Stimulated activated naive B cell treated with anti-CD40 and anti-IgM and Interleukin-4, amounts not matched to agents 10 μg/mL and 1 μg/mL and 100 μg/mL, for 72 hours (primary cell): ENCODE results near the gene CDC7.

Source experiments
- ATAC-seq, 2 donors: fragments of 150-1000 bp; cut with Tn5 transposase; replicated peaks; 2 replicates each; pipeline ENCODE4 v1.10.0; 2021; ENCODE audit warnings: moderate library complexity in 1 of 2
- DNase-seq: peaks from one replicate; pipeline ENCODE4 v3.0.0; 2021
- H3K27ac Mint-ChIP-seq: one replicate; pipeline ENCODE4 v1.8.0; 2022; ENCODE audit warnings: mild to moderate bottlenecking, mixed read lengths
- H3K27me3 Mint-ChIP-seq, 2 donors: one replicate each; pipeline ENCODE4 v1.8.0; 2022; ENCODE audit warnings: mixed read lengths in 2 of 2
- H3K36me3 Mint-ChIP-seq, 2 donors: one replicate each; pipeline ENCODE4 v1.8.0; 2022; ENCODE audit warnings: mixed read lengths in 2 of 2, mild to moderate bottlenecking in 1 of 2
- H3K4me1 Mint-ChIP-seq, 2 donors: one replicate each; pipeline ENCODE4 v1.8.0; 2022; ENCODE audit warnings: mixed read lengths in 2 of 2, mild to moderate bottlenecking in 1 of 2
- H3K4me3 Mint-ChIP-seq, 2 donors: one replicate each; pipeline ENCODE4 v1.8.0; 2022; ENCODE audit warnings: mild to moderate bottlenecking in 2 of 2, mixed read lengths in 2 of 2, moderate library complexity in 1 of 2
- H3K9me3 Mint-ChIP-seq, 2 donors: one replicate each; pipeline ENCODE4 v1.8.0; 2022; ENCODE audit warnings: mixed read lengths in 2 of 2, mild to moderate bottlenecking in 1 of 2

The CDC7 gene

GRCh38 chr1:91523482-91523881, 22.8 kb downstream of the CDC7 start:
- no peaks in the 10 kb centered on the region for H3K27me3 Mint-ChIP-seq
- peaks cover 3 to 4% of the 10 kb centered on the region in 2 donors for H3K36me3 Mint-ChIP-seq
- peak; percentile 50 to 55 for ATAC-seq
- H3K4me3 Mint-ChIP-seq, result no peak overlapping the region
- H3K4me1 Mint-ChIP-seq, result peaks cover 0 to 3% of the 10 kb centered on the region in 2 donors
- no peak for DNase-seq
- H3K9me3 Mint-ChIP-seq, result no peaks in the 10 kb centered on the region
- H3K27ac Mint-ChIP-seq, result no peak overlapping the region

- no peak for ATAC-seq
- no peak overlapping the region for H3K27ac Mint-ChIP-seq
- no peak overlapping the region for H3K4me3 Mint-ChIP-seq
- DNase-seq, result no peak
- no peaks in the 10 kb centered on the region for H3K27me3 Mint-ChIP-seq
- H3K36me3 Mint-ChIP-seq, result peaks cover 3 to 6% of the 10 kb centered on the region in 2 donors
- no peaks in the 10 kb centered on the region for H3K9me3 Mint-ChIP-seq
- peaks cover 0 to 5% of the 10 kb centered on the region in 2 donors for H3K4me1 Mint-ChIP-seq
Observed at GRCh38 chr1:91526496-91526895, 25.8 kb downstream of the CDC7 start.

GRCh38 chr1:91527266-91527765, 26.7 kb downstream of the CDC7 start:
- no peak overlapping the region for H3K27ac Mint-ChIP-seq
- H3K27me3 Mint-ChIP-seq, result no peaks in the 10 kb centered on the region
- DNase-seq, result no peak
- H3K4me1 Mint-ChIP-seq, result peaks cover 0 to 5% of the 10 kb centered on the region in 2 donors
- H3K4me3 Mint-ChIP-seq, result no peak overlapping the region
- no peaks in the 10 kb centered on the region for H3K9me3 Mint-ChIP-seq
- ATAC-seq, result no peak
- H3K36me3 Mint-ChIP-seq, result peaks cover 3 to 6% of the 10 kb centered on the region in 2 donors

- peaks cover 0 to 5% of the 10 kb centered on the region in 2 donors for H3K4me1 Mint-ChIP-seq
- no peaks in the 10 kb centered on the region for H3K9me3 Mint-ChIP-seq
- no peak overlapping the region for H3K4me3 Mint-ChIP-seq
- H3K36me3 Mint-ChIP-seq, result peaks cover 3 to 6% of the 10 kb centered on the region in 2 donors
- H3K27ac Mint-ChIP-seq, result no peak overlapping the region
- H3K27me3 Mint-ChIP-seq, result no peaks in the 10 kb centered on the region
- ATAC-seq (no peak), DNase-seq (no peak)
Observed at GRCh38 chr1:91527781-91528180, 27.1 kb downstream of the CDC7 start.

GRCh38 chr1:91529856-91530255, 29.2 kb downstream of the CDC7 start:
- H3K4me3 Mint-ChIP-seq, result no peak overlapping the region
- H3K27me3 Mint-ChIP-seq, result no peaks in the 10 kb centered on the region
- DNase-seq, result no peak
- no peak overlapping the region for H3K27ac Mint-ChIP-seq
- peaks cover 0 to 2% of the 10 kb centered on the region in 2 donors for H3K4me1 Mint-ChIP-seq
- ATAC-seq, result no peak
- H3K36me3 Mint-ChIP-seq, result peaks cover 0 to 2% of the 10 kb centered on the region in 2 donors
- H3K9me3 Mint-ChIP-seq, result no peaks in the 10 kb centered on the region

GRCh38 chr1:91533361-91534024, 32.8 kb downstream of the CDC7 start:
- Mint-ChIP-seq H3K9me3 (no peaks in the 10 kb centered on the region), H3K4me3 (no peak overlapping the region), H3K4me1 (peaks cover 0 to 2% of the 10 kb centered on the region in 2 donors), H3K27me3 (no peaks in the 10 kb centered on the region), H3K36me3 (peaks cover 0 to 2% of the 10 kb centered on the region in 2 donors), H3K27ac (no peak overlapping the region)
- ATAC-seq (no peak), DNase-seq (no peak)

GRCh38 chr1:91535441-91535840, 34.8 kb downstream of the CDC7 start:
- no peaks in the 10 kb centered on the region for H3K9me3 Mint-ChIP-seq
- no peaks in the 10 kb centered on the region for H3K4me1 Mint-ChIP-seq
- no peaks in the 10 kb centered on the region for H3K27me3 Mint-ChIP-seq
- H3K27ac Mint-ChIP-seq, result no peak overlapping the region
- H3K4me3 Mint-ChIP-seq, result no peak overlapping the region
- no peak for ATAC-seq
- DNase-seq, result no peak
- H3K36me3 Mint-ChIP-seq, result peaks cover 0 to 2% of the 10 kb centered on the region in 2 donors

- DNase-seq (no peak), ATAC-seq (no peak)
- Mint-ChIP-seq H3K4me1 (no peaks in the 10 kb centered on the region), H3K27ac (no peak overlapping the region), H3K9me3 (peaks cover 0 to 1% of the 10 kb centered on the region in 2 donors), H3K27me3 (no peaks in the 10 kb centered on the region), H3K4me3 (no peak overlapping the region), H3K36me3 (no peaks in the 10 kb centered on the region)
Observed at GRCh38 chr1:91537281-91537986, 36.8 kb downstream of the CDC7 start.

- no peak for DNase-seq
- H3K27ac Mint-ChIP-seq, result no peak overlapping the region
- no peaks in the 10 kb centered on the region for H3K4me1 Mint-ChIP-seq
- peaks cover 0 to 1% of the 10 kb centered on the region in 2 donors for H3K9me3 Mint-ChIP-seq
- H3K4me3 Mint-ChIP-seq, result no peak overlapping the region
- no peaks in the 10 kb centered on the region for H3K27me3 Mint-ChIP-seq
- no peaks in the 10 kb centered on the region for H3K36me3 Mint-ChIP-seq
- no peak for ATAC-seq
Observed at GRCh38 chr1:91537987-91538304, 37.3 kb downstream of the CDC7 start.

GRCh38 chr1:91540910-91541309, 40.3 kb downstream of the CDC7 start:
- peaks cover 0 to 5% of the 10 kb centered on the region in 2 donors for H3K27me3 Mint-ChIP-seq
- H3K4me1 Mint-ChIP-seq, result no peaks in the 10 kb centered on the region
- H3K27ac Mint-ChIP-seq, result no peak overlapping the region
- H3K9me3 Mint-ChIP-seq, result peaks cover 0 to 1% of the 10 kb centered on the region in 2 donors
- DNase-seq (no peak), ATAC-seq (no peak)
- no peaks in the 10 kb centered on the region for H3K36me3 Mint-ChIP-seq
- H3K4me3 Mint-ChIP-seq, result no peak overlapping the region

GRCh38 chr1:91541918-91542533, 41.4 kb downstream of the CDC7 start:
- Mint-ChIP-seq H3K9me3 (peaks cover 0 to 1% of the 10 kb centered on the region in 2 donors), H3K27me3 (peaks cover 0 to 5% of the 10 kb centered on the region in 2 donors), H3K4me3 (no peak overlapping the region), H3K4me1 (no peaks in the 10 kb centered on the region), H3K36me3 (no peaks in the 10 kb centered on the region), H3K27ac (no peak overlapping the region)
- no peak for DNase-seq
- ATAC-seq, result no peak

- DNase-seq (no peak), ATAC-seq (no peak)
- Mint-ChIP-seq H3K9me3 (peaks cover 3 to 4% of the 10 kb centered on the region in 2 donors), H3K4me1 (peaks cover 7 to 8% of the 10 kb centered on the region in 2 donors), H3K27ac (no peak overlapping the region), H3K27me3 (peaks cover 0 to 16% of the 10 kb centered on the region in 2 donors), H3K4me3 (no peak overlapping the region), H3K36me3 (no peaks in the 10 kb centered on the region)
Observed at GRCh38 chr1:91545506-91546300, 45.1 kb downstream of the CDC7 start.

GRCh38 chr1:91546301-91546581, 45.6 kb downstream of the CDC7 start:
- no peak for DNase-seq
- Mint-ChIP-seq H3K4me3 (no peak overlapping the region), H3K36me3 (no peaks in the 10 kb centered on the region), H3K4me1 (peaks cover 7 to 8% of the 10 kb centered on the region in 2 donors), H3K27ac (no peak overlapping the region), H3K27me3 (peaks cover 0 to 16% of the 10 kb centered on the region in 2 donors), H3K9me3 (peaks cover 3 to 4% of the 10 kb centered on the region in 2 donors)
- ATAC-seq, result no peak

GRCh38 chr1:91546876-91547275, 46.2 kb downstream of the CDC7 start:
- ATAC-seq (no peak), DNase-seq (no peak)
- Mint-ChIP-seq H3K27ac (no peak overlapping the region), H3K36me3 (no peaks in the 10 kb centered on the region), H3K4me3 (no peak overlapping the region), H3K27me3 (peaks cover 0 to 16% of the 10 kb centered on the region in 2 donors), H3K4me1 (peaks cover 7 to 8% of the 10 kb centered on the region in 2 donors), H3K9me3 (peaks cover 3 to 4% of the 10 kb centered on the region in 2 donors)
